ENCODE results near the gene ZNF831.

ZNF831 gene

DNA sequence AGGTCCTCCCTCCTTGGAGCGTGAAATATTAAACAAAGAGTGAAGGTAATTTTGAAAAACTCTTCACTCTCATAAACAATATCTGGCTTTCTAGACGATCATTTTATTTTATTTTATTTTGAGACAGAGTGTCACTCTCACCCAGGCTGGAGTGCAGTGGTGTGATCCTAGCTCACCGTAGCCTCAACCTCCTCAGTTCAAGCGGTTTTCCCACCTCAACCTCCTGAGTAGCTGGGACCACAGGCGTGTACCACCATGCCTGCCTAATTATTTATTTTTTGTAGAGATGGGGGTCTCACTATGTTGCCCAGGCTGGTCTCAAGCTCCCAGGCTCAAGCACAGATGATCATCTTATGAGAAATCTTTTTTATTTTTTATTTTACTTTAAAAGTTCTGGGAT is 16.4 kb downstream of the ZNF831 start:
- no peak for DNase-seq (ENCODE audit: low spot score)

- no peak for DNase-seq (ENCODE audit: low spot score)
Observed at GRCh38 chr20:59181936-59182335, 18.3 kb downstream of the ZNF831 start.

DNA sequence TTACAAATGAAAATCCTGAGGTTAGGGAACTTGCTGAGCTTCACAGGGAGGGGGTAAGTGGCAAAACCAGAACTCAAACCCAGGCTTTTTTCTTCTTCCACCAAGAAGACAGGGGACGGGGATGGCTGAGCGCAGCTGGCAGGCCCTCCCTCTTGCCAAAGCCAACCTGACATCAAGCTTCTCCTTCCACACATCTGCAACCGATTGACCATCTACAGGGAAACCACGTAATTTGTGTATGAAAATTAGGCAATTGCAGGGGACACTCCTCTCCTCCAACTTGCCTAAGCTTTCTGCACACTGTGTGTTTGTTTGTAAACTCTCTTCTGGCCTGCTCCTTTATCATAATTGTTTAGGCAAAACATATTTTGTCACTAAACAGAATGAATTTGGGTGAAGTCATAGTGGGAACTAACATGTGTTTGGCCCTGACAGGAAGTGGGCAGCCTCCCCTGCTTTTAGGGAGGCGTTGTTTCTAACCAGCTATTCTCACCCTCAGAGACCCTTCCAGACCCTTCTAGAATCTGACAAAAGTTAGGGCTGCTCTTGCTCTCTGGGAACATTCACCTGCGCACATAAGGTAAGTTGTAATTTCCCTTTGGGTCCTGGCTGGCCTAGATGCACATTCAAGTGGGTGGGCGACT is 18.9 kb downstream of the ZNF831 start:
- DNase-seq (ENCODE audit: low spot score), result no peak

GRCh38 chr20:59183751-59184150 is 20.1 kb downstream of the ZNF831 start:
- DNase-seq (ENCODE audit: low spot score), result no peak

DNA sequence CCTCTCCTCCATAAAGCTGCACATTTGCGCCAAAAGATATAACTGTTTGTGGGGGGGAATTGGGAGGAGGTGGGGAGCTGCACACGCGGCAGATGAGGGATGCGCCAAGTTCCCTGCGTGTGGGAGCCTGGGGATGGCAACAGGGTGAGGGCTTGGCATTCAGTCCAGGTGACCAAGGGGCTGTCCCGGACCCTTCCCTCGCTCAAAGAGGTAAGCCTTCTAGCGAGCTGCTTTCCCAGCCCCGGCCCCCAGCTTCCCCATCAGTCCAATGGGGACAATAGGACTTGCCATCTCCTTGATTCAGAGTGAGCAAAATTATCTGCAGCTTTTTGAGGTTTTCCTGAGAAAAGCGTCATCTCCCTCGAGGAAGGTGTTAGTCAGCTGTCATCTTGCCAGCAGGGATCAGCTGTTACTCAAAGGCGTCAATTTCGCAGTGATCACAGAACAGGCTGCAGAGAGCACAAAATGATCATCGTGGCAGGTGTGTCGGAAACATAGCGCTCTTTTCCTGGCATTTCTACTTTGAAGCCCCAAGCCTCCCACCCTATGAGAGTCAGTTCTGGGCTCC is 21.3 kb downstream of the ZNF831 start:
- DNase-seq (ENCODE audit: low spot score), result peak; percentile 68

- no peak for DNase-seq (ENCODE audit: low spot score)
Observed at GRCh38 chr20:59185809-59186208, 22.2 kb downstream of the ZNF831 start.

DNA sequence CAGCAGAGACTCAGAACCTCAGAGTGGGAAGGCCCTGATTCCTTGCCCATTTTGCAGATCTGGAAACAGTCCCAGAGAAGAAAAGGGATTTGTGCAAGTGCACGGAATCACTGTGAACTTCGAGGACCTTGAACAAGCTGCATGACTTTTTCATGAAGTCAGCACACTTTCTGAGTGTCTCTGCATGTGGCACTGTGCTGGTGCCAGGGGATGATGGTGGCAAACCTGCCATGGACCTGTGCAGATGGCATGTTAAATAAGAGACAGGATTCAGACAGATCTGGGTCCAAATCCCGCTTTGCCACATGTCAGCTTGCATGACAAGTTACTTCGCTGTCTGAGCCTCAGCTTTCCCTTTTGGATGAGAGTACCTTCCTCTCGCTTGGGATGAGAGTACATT is 26.8 kb downstream of the ZNF831 start:
- DNase-seq (ENCODE audit: low spot score), result no peak

DNA sequence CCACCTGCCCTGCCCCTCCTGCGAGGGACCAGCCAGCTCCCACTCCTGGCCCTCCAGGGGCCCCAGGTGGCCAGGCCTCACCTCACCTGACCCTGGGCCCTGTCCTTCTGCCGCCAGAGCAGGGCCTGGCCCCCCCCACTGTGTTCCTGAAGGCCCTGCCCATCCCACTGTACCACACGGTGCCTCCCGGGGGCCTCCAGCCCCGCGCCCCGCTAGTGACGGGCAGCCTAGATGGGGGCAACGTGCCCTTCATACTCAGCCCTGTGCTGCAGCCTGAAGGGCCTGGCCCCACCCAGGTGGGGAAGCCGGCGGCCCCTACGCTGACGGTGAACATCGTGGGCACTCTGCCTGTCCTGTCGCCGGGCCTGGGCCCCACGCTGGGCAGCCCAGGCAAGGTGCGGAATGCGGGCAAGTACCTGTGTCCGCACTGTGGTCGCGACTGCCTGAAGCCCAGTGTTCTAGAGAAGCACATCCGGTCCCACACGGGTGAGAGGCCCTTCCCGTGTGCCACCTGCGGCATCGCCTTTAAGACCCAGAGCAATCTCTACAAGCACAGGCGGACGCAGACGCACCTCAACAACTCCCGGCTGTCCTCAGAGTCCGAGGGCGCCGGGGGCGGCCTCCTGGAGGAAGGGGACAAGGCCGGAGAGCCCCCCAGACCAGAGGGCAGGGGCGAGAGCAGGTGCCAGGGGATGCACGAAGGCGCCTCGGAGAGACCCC is 27.6 kb downstream of the ZNF831 start:
- no peak for DNase-seq (ENCODE audit: low spot score)

- DNase-seq (ENCODE audit: low spot score), result no peak
Observed at GRCh38 chr20:59191756-59192532, 28.3 kb downstream of the ZNF831 start.

- no peak for DNase-seq (ENCODE audit: low spot score)
Observed at GRCh38 chr20:59192533-59192896, 28.9 kb downstream of the ZNF831 start.

GRCh38 chr20:59193325-59193724 is 29.7 kb downstream of the ZNF831 start:
- DNase-seq (ENCODE audit: low spot score), result no peak

GRCh38 chr20:59194023-59194935 is 30.7 kb downstream of the ZNF831 start:
- no peak for DNase-seq (ENCODE audit: low spot score)

DNA sequence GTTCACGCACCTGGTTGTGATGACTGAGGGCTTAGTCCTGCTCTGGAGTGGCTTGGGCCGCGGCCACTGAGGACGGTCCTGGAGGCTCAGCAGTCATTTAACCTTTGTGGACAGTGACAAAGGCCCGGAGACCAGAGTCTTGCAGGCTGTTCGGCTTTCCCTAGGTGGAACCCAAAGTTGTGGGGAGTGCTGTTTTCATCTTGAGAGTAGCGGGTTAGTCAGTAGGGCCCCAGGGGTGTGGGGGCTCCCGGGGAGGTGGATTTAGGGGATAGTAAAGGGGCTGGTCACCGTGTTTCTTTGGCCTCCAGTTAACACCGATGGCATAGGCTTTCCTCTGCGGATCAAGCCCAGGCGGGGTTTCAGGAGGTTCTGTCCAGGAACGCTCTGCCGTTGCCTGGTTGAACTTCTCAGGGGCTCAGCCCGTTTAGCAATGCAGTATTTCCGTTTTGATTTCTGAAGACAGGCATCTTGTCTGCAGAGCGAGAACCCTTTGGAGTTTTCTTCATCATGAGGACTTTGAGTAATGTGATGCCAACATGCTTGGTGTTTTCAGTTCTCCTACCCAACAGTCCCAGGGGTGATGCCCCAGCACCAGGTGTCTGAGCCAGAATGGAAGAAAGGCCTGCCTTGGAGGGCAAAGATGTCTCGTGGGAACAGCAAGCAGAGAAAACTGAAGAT is 31.8 kb downstream of the ZNF831 start:
- DNase-seq (ENCODE audit: low spot score), result no peak

GRCh38 chr20:59204165-59204894 is 40.7 kb downstream of the ZNF831 start:
- no peak for DNase-seq (ENCODE audit: low spot score)

DNA sequence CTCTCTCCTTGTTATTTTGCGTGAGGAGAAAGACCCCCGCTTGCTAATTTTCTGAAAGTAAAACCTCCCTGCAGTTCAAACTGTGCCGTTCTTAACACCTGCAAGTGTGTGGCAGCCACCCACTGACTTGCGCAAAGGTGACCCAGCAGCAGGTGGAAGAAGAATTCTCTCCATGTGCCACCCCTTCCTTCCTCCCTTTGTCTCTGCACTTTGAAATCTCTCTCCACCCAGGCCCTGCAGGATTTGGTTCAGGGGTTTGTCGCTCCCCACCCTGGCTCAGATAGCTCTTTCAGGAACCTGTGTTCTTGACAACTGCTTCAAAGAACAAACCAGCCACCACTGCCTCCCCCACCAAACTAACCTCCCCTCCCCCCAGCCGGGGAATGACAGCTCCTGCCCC is 41.4 kb downstream of the ZNF831 start:
- DNase-seq (ENCODE audit: low spot score), result no peak

GRCh38 chr20:59207235-59207634 is 43.6 kb downstream of the ZNF831 start:
- no peak for DNase-seq (ENCODE audit: low spot score)

GRCh38 chr20:59207742-59208357 is 44.2 kb downstream of the ZNF831 start:
- DNase-seq (ENCODE audit: low spot score), result no peak

DNA sequence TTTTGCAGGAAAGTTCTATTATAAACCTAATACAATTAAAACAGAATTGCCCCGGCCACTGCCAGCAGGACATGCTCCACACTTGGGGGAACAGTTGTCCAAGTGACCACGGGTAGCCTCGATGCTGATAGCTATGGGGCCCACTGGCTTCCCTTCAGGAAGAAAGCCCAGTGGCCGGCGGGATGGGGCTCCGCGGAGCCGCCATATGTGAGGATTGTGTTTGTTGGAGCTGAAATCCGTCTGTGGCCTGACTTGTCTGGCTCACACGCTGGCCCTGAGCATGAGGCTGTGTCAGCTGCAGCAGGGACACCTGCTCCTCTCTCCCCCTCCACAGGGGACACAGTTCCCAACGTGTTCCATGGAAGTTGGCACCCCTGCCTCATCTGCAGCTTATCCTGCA is 46.6 kb downstream of the ZNF831 start:
- no peak for DNase-seq (ENCODE audit: low spot score)

DNA sequence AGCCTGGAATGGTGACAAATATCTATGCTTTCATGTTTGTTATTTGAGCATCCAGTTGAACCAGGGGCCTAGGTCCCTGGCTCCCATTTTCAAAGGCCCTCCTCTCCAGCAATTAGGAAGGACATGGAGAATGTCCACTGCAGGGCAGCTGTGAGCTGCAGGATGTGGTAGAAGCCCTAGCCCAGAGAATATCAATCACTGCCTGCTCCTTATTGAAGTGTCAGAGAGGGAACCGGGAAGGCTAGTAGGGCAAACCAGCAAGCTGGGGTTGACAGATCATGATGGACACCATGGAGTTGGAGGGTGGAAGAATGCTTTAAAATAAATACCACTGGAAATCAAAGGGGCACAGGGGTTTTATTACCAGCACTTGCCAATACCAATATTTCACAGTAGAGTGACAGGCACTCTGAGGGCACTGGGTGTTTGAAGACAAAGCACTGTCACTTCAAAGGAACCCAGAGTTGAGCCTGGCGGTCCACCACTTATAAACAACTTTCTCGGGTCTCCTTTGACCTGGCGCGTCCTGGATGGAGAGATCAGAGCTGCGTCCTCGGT is 47.7 kb downstream of the ZNF831 start:
- DNase-seq (ENCODE audit: low spot score), result no peak

DNA sequence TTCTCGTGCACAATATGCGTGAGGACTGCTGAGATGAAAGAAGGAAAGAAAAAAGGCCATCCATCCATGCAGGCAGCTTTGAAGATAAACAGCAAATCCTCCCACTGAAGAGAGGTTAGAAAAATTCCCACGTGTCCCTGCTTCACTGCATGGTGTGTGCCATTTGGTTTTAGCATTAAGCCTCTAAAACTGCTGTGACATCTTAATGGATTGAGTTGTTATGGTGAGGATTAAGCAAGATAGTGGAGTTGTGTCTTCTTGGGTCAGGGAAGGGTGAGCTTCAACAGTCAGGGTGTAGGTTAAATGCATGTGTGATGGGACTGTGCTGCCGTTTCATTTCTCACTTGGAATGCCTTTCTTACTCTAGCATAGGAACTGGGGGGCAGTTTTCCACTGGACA is 50.5 kb downstream of the ZNF831 start:
- no peak for DNase-seq (ENCODE audit: low spot score)
